ENCODE results near the gene KLC4. TPM values are rescaled to one million over a fixed set of nuclear protein-coding genes. Genes with fewer than 3 reads are reported as not detected.

KLC4 gene
- total RNA-seq, 2 experiments from 2014 or later: 10.6 to 11.5 TPM

GRCh38 chr6:43047998-43048397, 11.4 kb upstream of the KLC4 start:
- Mint-ChIP-seq H3K27ac (no peak overlapping the region), H3K27me3 (no peaks in the 10 kb centered on the region), H3K9me3 (no peaks in the 10 kb centered on the region), H3K36me3 (ENCODE audit: low read depth) (peaks cover 18% of the 10 kb centered on the region), H3K4me1 (ENCODE audit: low read depth) (peaks cover 20% of the 10 kb centered on the region), H3K4me3 (no peak overlapping the region)
- intact Hi-C loops (cut with micrococcal nuclease): no loop called here
- no peak for ATAC-seq
- POLR2A ChIA-PET: interaction anchor here (0.9 kb wide), 1 partner anchor 16 kb away, joined by 3 read pairs; no protein-coding TSS in a partner anchor
- CTCF ChIA-PET: interaction anchor here (1.0 to 2.2 kb wide), 3 partner anchors 9 to 96 kb away, joined by 3 to 7 read pairs (median 3); no protein-coding TSS in a partner anchor
- no peak for TF ChIP-seq CTCF (IDR thresholded peaks at IDR 0.05)
- no peak for DNase-seq

GRCh38 chr6:43050981-43051380, 8.4 kb upstream of the KLC4 start:
- Mint-ChIP-seq H3K27ac (peak overlapping the region; percentile 11), H3K9me3 (no peaks in the 10 kb centered on the region), H3K27me3 (no peaks in the 10 kb centered on the region), H3K4me3 (no peak overlapping the region), H3K36me3 (ENCODE audit: low read depth) (peaks cover 33% of the 10 kb centered on the region), H3K4me1 (ENCODE audit: low read depth) (peaks cover 28% of the 10 kb centered on the region)
- CTCF ChIA-PET: interaction anchor here (2.4 kb wide), 1 partner anchor 93 kb away, joined by 11 read pairs; no protein-coding TSS in a partner anchor
- no peak for DNase-seq
- POLR2A ChIA-PET: interaction anchor here (0.9 to 1.8 kb wide), 2 partner anchors 9 to 30 kb away, joined by 3 to 5 read pairs; no protein-coding TSS in a partner anchor
- no peak for TF ChIP-seq CTCF (IDR thresholded peaks at IDR 0.05)
- intact Hi-C loops (cut with micrococcal nuclease): loop anchor here (10.0 kb wide), 1 partner anchor 146 kb away; no protein-coding TSS in a partner anchor
- ATAC-seq: no peak

GRCh38 chr6:43052225-43052841, 7.1 kb upstream of the KLC4 start:
- peaks cover 32% of the 10 kb centered on the region for H3K4me1 Mint-ChIP-seq (ENCODE audit: low read depth)
- DNase-seq (no peak), ATAC-seq (no peak)
- no peaks in the 10 kb centered on the region for H3K27me3 Mint-ChIP-seq
- ChIA-PET POLR2A (interaction anchor here (1.1 to 1.8 kb wide), 3 partner anchors 10 to 169 kb away, joined by 3 to 5 read pairs (median 3); no protein-coding TSS in a partner anchor), CTCF (interaction anchor here (2.4 kb wide), 1 partner anchor 92 kb away, joined by 11 read pairs; no protein-coding TSS in a partner anchor)
- peak overlapping the region; percentile 96 for H3K27ac Mint-ChIP-seq
- H3K36me3 Mint-ChIP-seq (ENCODE audit: low read depth): peaks cover 32% of the 10 kb centered on the region
- H3K9me3 Mint-ChIP-seq: no peaks in the 10 kb centered on the region
- intact Hi-C loops (cut with micrococcal nuclease): loop anchor here (10.0 kb wide), 1 partner anchor 148 kb away; no protein-coding TSS in a partner anchor
- no peak for TF ChIP-seq CTCF (IDR thresholded peaks at IDR 0.05)
- peak overlapping the region; percentile 93 for H3K4me3 Mint-ChIP-seq

- ChIA-PET CTCF (interaction anchor here (1.0 to 2.7 kb wide), 3 partner anchors 32 to 91 kb away, joined by 3 to 11 read pairs (median 6); partner anchors contain the start of gene RRP36), POLR2A (interaction anchor here (0.6 to 1.8 kb wide), 8 partner anchors 11 to 170 kb away, joined by 3 to 7 read pairs (median 3); partner anchors contain the start of gene PEX6)
- no peaks in the 10 kb centered on the region for H3K9me3 Mint-ChIP-seq
- DNase-seq: peak; percentile 43
- intact Hi-C loops (cut with micrococcal nuclease): loop anchor here (10.0 kb wide), 1 partner anchor 148 kb away; no protein-coding TSS in a partner anchor
- H3K27me3 Mint-ChIP-seq: no peaks in the 10 kb centered on the region
- no peak for TF ChIP-seq CTCF (IDR thresholded peaks at IDR 0.05)
- peak overlapping the region; percentile 96 for H3K27ac Mint-ChIP-seq
- peak overlapping the region; percentile 93 for H3K4me3 Mint-ChIP-seq
- peak; percentile 18 for ATAC-seq
- H3K36me3 Mint-ChIP-seq (ENCODE audit: low read depth): peaks cover 38% of the 10 kb centered on the region
- peaks cover 37% of the 10 kb centered on the region for H3K4me1 Mint-ChIP-seq (ENCODE audit: low read depth)
These were observed 6.4 kb upstream of the KLC4 start for GRCh38 chr6:43052842-43053544.

Data from activated CD8-positive, alpha-beta T cell treated with anti-CD3 and anti-CD28 coated beads for 36 hours (primary cell).